A673 (cell line): Measurements from ENCODE around the gene SMIM13.

Source experiments
- CTCF ChIP-seq: fragments of 300-800, 200-600 bp; sonication (generic); conservative IDR thresholded peaks from 2 replicates; pipeline ENCODE4 v1.5.1; 2017; ENCODE audit warnings: low read depth, mild to moderate bottlenecking, antibody characterized with exemption, low read length, moderate library complexity, mixed read lengths
- EZH2 ChIP-seq: fragments of 200-600 bp; sonication (generic); IDR thresholded peaks from 2 replicates; pipeline ENCODE4 v1.6.1; 2017; ENCODE audit warnings: borderline replicate concordance, low read depth, mild to moderate bottlenecking, mixed read lengths, antibody characterized with exemption, low read length; ENCODE audit not compliant: poor library complexity, severe bottlenecking

DNA sequence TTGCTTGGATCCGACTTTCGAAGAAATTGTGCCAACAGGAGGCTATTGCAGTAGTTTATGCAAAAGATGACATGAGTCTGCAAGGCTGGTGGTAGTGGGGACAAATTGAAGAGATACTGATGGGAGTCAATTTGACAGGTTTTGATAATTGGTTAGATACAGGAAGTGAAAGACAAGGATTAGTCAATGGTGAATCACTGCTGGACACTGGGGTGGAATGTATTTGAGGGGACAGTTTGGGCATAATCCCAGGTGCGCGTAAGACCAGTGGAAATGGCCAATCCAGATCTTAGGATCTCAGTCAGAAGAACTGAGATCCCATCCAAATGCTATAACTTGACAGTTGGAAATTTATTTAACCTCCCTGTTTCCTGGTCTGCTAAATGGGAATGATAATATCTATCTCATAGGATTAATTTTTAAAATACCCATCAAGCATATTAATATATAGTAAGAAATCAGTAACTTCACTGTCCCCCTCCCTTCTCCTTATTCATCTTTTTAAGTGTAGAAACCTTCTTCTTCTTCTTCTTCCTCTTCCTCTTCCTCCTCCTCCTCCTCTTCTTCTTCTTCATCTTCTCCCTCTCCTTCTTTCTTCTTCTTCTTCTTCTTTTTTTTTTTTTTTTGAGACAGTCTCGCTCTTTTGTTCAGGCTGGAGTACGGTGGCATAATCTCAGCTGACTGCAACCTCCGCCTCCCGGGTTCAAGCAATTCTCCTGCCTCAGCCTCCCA, 48.8 kb downstream of the SMIM13 start:
- TF ChIP-seq CTCF = no peak
- TF ChIP-seq EZH2 = no peak
